ENCODE data around the gene CFAP53. TPM values are rescaled to one million over a fixed set of nuclear protein-coding genes. Genes with fewer than 3 reads are reported as not detected.
"Not testable (repeated sequence)": the region's sequence is repeated elsewhere in the genome, so short reads cannot be mapped to it uniquely, and the experiment has no call there.

CFAP53 gene
- total RNA-seq, 1 experiment from 2014 or later = 0.11 TPM

DNA sequence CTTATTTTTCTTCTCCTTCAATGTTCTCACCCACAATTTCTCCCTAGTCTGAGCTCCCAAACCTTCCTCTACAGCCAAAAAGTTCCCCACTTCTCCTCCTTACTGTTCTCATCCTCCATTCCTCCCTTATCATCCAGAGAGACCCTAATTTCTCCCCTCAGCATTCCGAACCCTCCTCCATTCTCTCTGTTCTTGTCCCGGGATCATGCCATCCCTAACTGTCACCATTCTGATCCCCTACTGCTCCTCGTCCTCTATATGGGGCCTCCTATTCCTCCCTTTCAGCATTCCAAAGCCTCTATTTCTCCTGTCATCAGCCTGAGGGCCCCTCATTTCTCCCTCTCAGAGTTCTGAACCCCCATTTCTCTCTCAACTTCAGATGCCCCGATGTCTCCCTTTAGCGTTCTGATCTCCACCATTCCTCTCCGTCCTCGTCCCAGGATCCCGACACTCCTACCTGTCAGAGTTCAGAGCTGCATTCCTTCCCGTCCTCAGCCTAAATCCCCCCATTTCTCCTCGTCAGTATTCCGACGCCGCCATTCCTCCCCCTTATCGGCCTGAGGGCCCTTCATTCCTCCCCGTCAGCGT is 14.5 kb upstream of the CFAP53 start:
- in situ Hi-C loops (cut with HindIII; ENCODE audit: low pct_unique_long_range_greater_than_20kb, low sequenced_read_pairs) = no loop called here

GRCh38 chr18:50279752-50280151 is 13.5 kb upstream of the CFAP53 start:
- in situ Hi-C loops (cut with HindIII; ENCODE audit: low pct_unique_long_range_greater_than_20kb, low sequenced_read_pairs) = no loop called here
- no peak for DNase-seq (ENCODE audit: low read depth, low spot score)

More for the DNA sequence above, 14.5 kb upstream of the CFAP53 start:
- DNase-seq (ENCODE audit: low read depth, low spot score) = no peak

DNA sequence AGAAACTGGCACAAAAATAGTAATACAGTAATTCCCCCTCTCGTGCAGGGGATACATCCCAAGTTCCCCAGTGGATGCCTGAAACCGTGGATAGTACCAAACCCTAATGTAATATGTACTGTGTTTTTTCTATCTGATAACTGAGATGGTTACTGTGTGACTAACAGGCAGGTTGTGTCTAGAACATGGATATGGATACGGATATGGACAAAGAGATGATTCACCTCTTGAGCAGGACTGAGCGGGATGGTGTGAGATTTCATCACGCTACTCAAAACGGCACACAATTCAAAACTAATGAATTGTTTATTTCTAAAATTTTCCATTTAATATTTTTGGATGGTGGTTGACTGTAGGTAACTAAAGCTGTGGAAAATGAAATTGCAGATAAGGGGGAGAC is 11.6 kb upstream of the CFAP53 start:
- in situ Hi-C loops (cut with HindIII; ENCODE audit: low pct_unique_long_range_greater_than_20kb, low sequenced_read_pairs) = no loop called here
- no peak for DNase-seq (ENCODE audit: low read depth, low spot score)

DNA sequence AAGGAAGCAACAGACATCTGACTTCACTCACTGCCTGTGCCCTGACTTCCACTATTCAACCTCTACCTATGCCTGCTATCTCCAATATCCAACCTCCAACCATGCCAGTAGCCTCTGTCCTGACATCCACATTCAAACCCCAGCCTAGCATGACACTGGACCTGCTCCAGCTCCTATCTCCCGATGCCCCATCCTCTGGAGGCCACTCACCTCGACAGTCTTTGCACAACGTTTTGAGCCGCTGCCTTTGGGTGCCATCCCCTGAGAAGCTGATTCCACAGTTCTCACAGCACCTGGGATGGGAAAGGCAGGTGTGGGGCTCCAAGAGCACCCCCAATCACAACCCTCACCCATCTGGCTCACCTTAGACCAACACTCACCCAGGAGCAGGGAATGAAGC is 10.2 kb upstream of the CFAP53 start:
- in situ Hi-C loops (cut with HindIII; ENCODE audit: low pct_unique_long_range_greater_than_20kb, low sequenced_read_pairs) = no loop called here
- DNase-seq (ENCODE audit: low read depth, low spot score) = no peak

- in situ Hi-C loops (cut with HindIII; ENCODE audit: low pct_unique_long_range_greater_than_20kb, low sequenced_read_pairs) = no loop called here
- DNase-seq (ENCODE audit: low read depth, low spot score) = no peak
Measured at GRCh38 chr18:50275503-50276036, 9.3 kb upstream of the CFAP53 start.

- in situ Hi-C loops (cut with HindIII; ENCODE audit: low pct_unique_long_range_greater_than_20kb, low sequenced_read_pairs) = no loop called here
- DNase-seq (ENCODE audit: low read depth, low spot score) = no peak
Measured at GRCh38 chr18:50274941-50275340, 8.6 kb upstream of the CFAP53 start.

- no peak for DNase-seq (ENCODE audit: low read depth, low spot score)
- in situ Hi-C loops (cut with HindIII; ENCODE audit: low pct_unique_long_range_greater_than_20kb, low sequenced_read_pairs) = no loop called here
Measured at GRCh38 chr18:50274044-50274442, 7.7 kb upstream of the CFAP53 start.

GRCh38 chr18:50273203-50274043 is 7.1 kb upstream of the CFAP53 start:
- in situ Hi-C loops (cut with HindIII; ENCODE audit: low pct_unique_long_range_greater_than_20kb, low sequenced_read_pairs) = no loop called here
- DNase-seq (ENCODE audit: low read depth, low spot score) = no peak

DNA sequence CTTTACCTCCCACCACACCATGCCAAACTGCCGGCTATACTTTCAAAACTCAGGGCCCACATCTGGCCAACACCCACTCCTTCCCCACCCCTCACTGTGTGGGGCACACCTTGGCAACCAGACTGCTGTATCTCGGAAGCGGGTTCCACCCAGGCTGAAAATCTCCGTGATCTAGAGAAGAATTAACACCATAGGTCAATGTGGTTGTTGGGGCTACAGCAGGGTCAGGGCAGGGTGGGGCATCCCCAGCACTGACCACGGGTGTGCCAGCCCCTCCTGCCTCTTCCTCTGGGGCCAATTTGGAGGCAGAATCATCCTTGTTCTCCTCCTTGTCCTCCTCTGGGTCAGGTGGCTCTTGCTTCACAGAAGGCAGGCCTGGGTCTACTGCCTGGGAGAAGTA is 6.3 kb upstream of the CFAP53 start:
- no peak for DNase-seq (ENCODE audit: low read depth, low spot score)
- in situ Hi-C loops (cut with HindIII; ENCODE audit: low pct_unique_long_range_greater_than_20kb, low sequenced_read_pairs) = no loop called here

GRCh38 chr18:50268022-50268747 is 1.9 kb upstream of the CFAP53 start:
- in situ Hi-C loops (cut with HindIII; ENCODE audit: low pct_unique_long_range_greater_than_20kb, low sequenced_read_pairs) = no loop called here
- peak; percentile 35 for DNase-seq (ENCODE audit: low read depth, low spot score)

DNA sequence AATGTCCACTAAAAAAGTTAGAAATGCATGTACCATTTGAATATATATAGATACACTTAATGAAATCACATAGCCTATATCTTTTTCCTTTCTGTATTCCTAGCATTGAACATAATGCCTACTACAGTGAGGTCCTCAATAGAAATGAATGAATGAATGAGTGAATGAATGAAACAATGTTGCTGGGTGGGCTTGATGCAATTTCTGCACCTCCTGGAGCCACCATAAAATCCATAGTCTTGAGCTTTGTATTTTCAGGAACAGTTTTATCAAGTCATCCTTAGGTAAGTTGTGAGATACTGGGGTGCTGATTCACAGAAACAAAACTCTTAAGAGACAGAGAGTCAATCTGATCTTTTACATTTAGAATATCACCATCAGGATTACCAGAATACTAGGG is 3.3 kb downstream of the CFAP53 start:
- DNase-seq (ENCODE audit: low read depth, low spot score) = no peak
- in situ Hi-C loops (cut with HindIII; ENCODE audit: low pct_unique_long_range_greater_than_20kb, low sequenced_read_pairs) = no loop called here

GRCh38 chr18:50250935-50251334 is 15.4 kb downstream of the CFAP53 start:
- in situ Hi-C loops (cut with HindIII; ENCODE audit: low pct_unique_long_range_greater_than_20kb, low sequenced_read_pairs) = no loop called here
- DNase-seq (ENCODE audit: low read depth, low spot score) = no peak

GRCh38 chr18:50249576-50249975 is 16.7 kb downstream of the CFAP53 start:
- in situ Hi-C loops (cut with HindIII; ENCODE audit: low pct_unique_long_range_greater_than_20kb, low sequenced_read_pairs) = no loop called here
- no peak for DNase-seq (ENCODE audit: low read depth, low spot score)

DNA sequence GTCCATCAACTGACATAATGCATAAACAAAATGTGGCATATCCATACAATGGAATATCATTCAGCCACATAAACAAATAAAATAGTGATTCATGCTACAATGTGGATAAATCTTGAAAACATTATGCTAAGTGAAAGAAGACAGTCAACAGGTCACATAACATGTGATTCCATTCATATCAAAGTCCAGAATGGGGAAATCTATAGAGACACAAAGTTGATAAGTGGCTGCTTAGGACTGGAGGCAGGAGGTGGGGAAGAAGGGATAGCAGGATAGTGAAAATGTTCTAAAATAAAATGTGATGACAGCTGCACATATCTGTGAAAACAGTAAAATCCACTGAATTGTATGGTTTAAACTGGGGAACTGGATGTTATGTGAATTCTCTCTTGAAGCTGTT is 18.7 kb downstream of the CFAP53 start:
- DNase-seq (ENCODE audit: low read depth, low spot score) = no peak
- in situ Hi-C loops (cut with HindIII; ENCODE audit: low pct_unique_long_range_greater_than_20kb, low sequenced_read_pairs) = no loop called here

- in situ Hi-C loops (cut with HindIII; ENCODE audit: low pct_unique_long_range_greater_than_20kb, low sequenced_read_pairs); DNase-seq (ENCODE audit: low read depth, low spot score): not testable (repeated sequence)
Measured at GRCh38 chr18:50241768-50242167, 24.5 kb downstream of the CFAP53 start.

DNA sequence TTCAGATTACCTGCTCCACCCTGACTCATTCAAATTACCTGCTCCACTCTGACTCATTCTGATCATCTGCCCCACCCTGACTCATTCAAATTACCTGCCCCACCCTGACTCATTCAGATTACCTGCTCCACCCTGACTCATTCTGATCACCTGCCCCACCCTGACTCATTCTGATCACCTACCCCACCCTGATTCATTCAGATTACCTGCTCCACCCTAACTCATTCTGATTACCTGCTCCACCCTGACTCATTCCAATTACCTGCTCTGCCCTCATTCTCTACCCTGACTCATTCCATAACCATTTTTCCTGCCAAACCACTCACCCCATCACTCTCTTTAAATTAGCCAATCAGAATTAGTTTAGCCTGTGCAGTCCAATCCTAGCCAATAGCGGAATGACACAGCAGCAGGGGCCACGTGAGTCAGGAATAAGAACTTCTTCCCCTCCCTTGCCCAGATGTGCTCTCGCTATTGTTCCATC is 26.2 kb downstream of the CFAP53 start:
- in situ Hi-C loops (cut with HindIII; ENCODE audit: low pct_unique_long_range_greater_than_20kb, low sequenced_read_pairs) = no loop called here
- no peak for DNase-seq (ENCODE audit: low read depth, low spot score)

DNA sequence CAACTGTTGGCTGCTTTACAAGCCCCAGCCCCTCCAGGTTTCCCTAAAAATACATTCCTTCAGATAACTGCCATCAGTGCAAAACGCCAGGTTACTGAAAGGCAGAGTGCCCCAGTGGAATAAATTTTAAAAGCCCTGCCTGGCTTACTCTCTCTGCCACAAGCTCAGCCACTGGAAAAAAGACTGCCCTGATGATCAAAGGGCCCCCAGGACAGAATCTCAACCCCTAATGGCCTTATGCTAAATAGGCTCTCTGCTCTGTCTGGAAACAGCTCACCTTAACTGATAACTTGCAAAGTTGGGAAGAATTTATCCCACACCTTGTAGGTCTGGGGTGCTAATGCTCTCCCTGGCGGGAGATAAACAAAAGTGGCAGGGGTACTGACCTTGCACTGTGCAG is 33.9 kb downstream of the CFAP53 start:
- in situ Hi-C loops (cut with HindIII; ENCODE audit: low pct_unique_long_range_greater_than_20kb, low sequenced_read_pairs) = no loop called here
- no peak for DNase-seq (ENCODE audit: low read depth, low spot score)

DNA sequence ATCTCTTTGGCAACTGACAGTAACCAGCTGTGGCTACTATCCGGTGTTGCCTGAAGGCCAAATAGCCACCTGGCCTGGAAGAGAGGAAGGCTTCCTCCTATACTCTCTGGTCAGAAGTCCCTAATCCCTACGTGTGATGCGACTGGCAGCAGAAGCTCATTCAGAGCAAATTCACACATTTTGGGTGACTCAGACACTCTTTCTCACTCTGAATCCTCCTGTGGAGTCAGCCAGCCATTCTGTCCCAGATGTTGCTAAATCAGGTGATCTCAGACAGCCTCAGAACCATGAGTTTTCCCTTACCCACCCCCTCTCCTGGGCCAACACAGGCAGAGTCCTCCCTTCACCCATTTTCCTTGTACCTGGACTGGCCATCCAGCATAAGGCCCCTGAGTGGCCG is 34.7 kb downstream of the CFAP53 start:
- DNase-seq (ENCODE audit: low read depth, low spot score) = no peak

More for the DNA sequence above, 34.7 kb downstream of the CFAP53 start:
- in situ Hi-C loops (cut with HindIII; ENCODE audit: low pct_unique_long_range_greater_than_20kb, low sequenced_read_pairs) = no loop called here

Measured in SK-MEL-5 (cell line).